H1 (cell line): ENCODE results near the gene CHD6. TPM values are rescaled to one million over a fixed set of nuclear protein-coding genes. Genes with fewer than 3 reads are reported as not detected.

Experiments used
- ATF3 ChIP-seq: IDR thresholded peaks from 2 replicates; pipeline ENCODE4 v1.6.1; 2011; ENCODE audit warnings: low read depth, mild to moderate bottlenecking, low read length; ENCODE audit not compliant: insufficient read depth
- BCL11A ChIP-seq, 2 experiments: IDR thresholded peaks; one replicate each; pipeline ENCODE4 v1.6.1; 2011; ENCODE audit warnings: low read depth in 2 of 2, low read length in 2 of 2, mild to moderate bottlenecking in 2 of 2
- BRCA1 ChIP-seq: IDR thresholded peaks from 2 replicates; pipeline ENCODE4 v1.6.1; 2012; ENCODE audit warnings: low read depth, low read length, improper control_type of control experiment
- CHD2 ChIP-seq: IDR thresholded peaks from 2 replicates; pipeline ENCODE4 v1.6.1; 2012; ENCODE audit warnings: low read length, improper control_type of control experiment
- HDAC2 ChIP-seq, 2 experiments: fragments of 300-600 bp in 1 of 2; sonication (generic) in 1 of 2; IDR thresholded peaks; 2 replicates each; pipeline ENCODE4 v1.6.1; 2011 to 2012; ENCODE audit warnings: low read depth in 2 of 2, low read length in 2 of 2, mild to moderate bottlenecking in 2 of 2, moderate library complexity in 2 of 2, borderline replicate concordance in 1 of 2, inconsistent platforms in 1 of 2
- PHF8 ChIP-seq: fragments of 200-600 bp; sonication (generic); conservative IDR thresholded peaks from 2 replicates; pipeline ENCODE4 v1.7.1; 2012; ENCODE audit warnings: low read depth, mild to moderate bottlenecking, inconsistent platforms, low read length, moderate library complexity
- TAF1 ChIP-seq: IDR thresholded peaks from 2 replicates; pipeline ENCODE4 v1.6.1; 2011; ENCODE audit warnings: mild to moderate bottlenecking, low read depth, low read length
- polyA plus RNA-seq, 7 experiments: library from polyadenylated mRNA; depleted of rRNA in 3 of 7; stranded (reverse) in 5 of 7; unstranded in 2 of 7; fragments of >200 nt in 5 of 7; fragments of 200-250 nt in 2 of 7; gene quantifications; 1 replicate in 5 of 7; 2 replicates in 1 of 7; 4 replicates in 1 of 7; pipeline versions ENCODE4 v1.2.1 to v1.2.3, GENCODE V29; 2011 to 2013; ENCODE audit warnings: missing spikeins in 2 of 7, mixed read lengths in 2 of 7
- total RNA-seq: library from RNA; stranded (reverse); fragmentation: NEBNext Ultra II Directional; extraction: Animal tissue kit (Norgen Biotek cat#: 25700); gene quantifications from 2 replicates; pipeline ENCODE4 v1.2.1, GENCODE V29; 2021

The CHD6 gene
- total and polyA plus RNA-seq, 2 of the 8 experiments (the other 6 are each of a cell fraction or from before 2014, with no cell fraction given), result 11.1 to 62.9 TPM

- TF ChIP-seq ATF3, result no peak
- no peak for TF ChIP-seq CHD2
- no peak for TF ChIP-seq BCL11A (IDR thresholded peaks at IDR 0.05; ENCODE audit: low read depth in 2 of 2, low read length in 2 of 2)
- TF ChIP-seq PHF8, result no peak
- no peak for TF ChIP-seq HDAC2 (IDR thresholded peaks at IDR 0.05; ENCODE audit: borderline replicate concordance in 1 of 2, low read depth in 2 of 2, low read length in 2 of 2)
- TF ChIP-seq BRCA1, result no peak
- TF ChIP-seq TAF1, result no peak
Observed at GRCh38 chr20:41560970-41561369, 57.2 kb downstream of the CHD6 start (continued).
